Measurements from ENCODE around the gene CABLES1. TPM values are rescaled to one million over a fixed set of nuclear protein-coding genes. Genes with fewer than 3 reads are reported as not detected.

The CABLES1 gene
- total and polyA plus RNA-seq, 2 experiments from 2014 or later: 3.8 to 4.1 TPM

DNA sequence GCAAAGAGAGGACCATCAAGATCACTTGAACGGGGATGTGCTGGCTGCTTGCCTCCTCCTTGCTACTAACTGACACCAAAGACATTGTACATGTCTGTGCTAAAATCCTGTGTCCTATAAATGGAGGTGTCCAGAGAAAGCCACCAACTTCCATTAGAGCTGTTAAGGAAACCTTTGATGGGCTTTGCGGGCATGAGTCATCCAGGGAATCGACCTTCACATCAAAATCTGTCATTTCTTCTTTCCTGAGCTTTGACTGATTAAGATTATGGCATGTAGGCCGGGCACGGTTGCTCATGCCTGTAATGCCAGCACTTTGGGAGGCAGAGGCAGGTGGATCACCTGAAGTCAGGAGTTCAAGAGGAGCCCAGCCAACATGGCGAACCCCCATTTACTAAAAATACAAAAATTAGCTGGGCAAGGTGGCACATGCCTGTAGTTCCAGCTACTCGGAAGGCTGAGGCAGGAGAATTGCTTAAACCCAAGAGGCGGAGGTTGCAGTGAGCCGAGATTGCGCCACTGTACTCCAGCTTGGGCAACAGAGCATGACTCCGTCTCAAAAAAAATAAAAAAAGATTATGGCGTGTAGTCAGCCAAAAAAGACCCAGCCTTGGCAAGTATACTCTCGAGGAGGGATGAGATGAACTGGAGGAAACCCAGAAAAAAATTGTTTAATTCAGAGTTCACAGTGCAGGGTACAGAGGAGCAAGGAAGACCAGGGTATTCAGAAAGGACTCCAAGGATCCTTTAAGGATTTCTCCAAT is 115.8 kb downstream of the CABLES1 start:
- TF ChIP-seq, protein P1, sequence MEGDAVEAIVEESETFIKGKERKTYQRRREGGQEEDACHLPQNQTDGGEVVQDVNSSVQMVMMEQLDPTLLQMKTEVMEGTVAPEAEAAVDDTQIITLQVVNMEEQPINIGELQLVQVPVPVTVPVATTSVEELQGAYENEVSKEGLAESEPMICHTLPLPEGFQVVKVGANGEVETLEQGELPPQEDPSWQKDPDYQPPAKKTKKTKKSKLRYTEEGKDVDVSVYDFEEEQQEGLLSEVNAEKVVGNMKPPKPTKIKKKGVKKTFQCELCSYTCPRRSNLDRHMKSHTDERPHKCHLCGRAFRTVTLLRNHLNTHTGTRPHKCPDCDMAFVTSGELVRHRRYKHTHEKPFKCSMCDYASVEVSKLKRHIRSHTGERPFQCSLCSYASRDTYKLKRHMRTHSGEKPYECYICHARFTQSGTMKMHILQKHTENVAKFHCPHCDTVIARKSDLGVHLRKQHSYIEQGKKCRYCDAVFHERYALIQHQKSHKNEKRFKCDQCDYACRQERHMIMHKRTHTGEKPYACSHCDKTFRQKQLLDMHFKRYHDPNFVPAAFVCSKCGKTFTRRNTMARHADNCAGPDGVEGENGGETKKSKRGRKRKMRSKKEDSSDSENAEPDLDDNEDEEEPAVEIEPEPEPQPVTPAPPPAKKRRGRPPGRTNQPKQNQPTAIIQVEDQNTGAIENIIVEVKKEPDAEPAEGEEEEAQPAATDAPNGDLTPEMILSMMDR (IDR thresholded peaks at IDR 0.05; ENCODE audit: low read depth, low read length): no peak
- H3K27ac ChIP-seq: no peak overlapping the region
- DNase-seq (ENCODE audit: low read depth in 1 of 2, low spot score in 1 of 2): peak in 1 of 2 donors; percentile 86
- H3K27me3 ChIP-seq: no peaks in the 10 kb centered on the region
- no peaks in the 10 kb centered on the region for H3K9me3 ChIP-seq (ENCODE audit: low read depth)
- no peaks in the 10 kb centered on the region for H3K4me1 ChIP-seq (ENCODE audit: low read depth)
- no peaks in the 10 kb centered on the region for H3K36me3 ChIP-seq
- H3K4me3 ChIP-seq: no peak overlapping the region

DNA sequence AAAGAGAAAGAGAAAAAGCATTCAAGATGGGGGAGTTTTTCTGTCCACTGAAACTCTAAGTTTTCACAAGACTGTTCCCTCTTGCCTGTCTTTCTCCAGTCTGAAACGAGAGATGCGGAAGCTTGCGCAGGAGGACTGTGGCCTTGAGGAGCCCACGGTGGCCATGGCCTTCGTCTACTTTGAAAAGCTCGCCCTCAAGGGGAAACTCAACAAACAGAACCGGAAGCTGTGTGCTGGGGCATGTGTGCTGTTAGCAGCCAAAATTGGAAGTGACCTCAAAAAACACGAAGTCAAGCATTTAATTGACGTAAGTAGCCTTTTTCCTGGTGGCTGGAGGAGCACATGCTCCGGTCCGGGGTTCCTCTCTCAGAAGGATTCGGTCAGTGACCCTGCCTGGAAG is 118.3 kb downstream of the CABLES1 start:
- TF ChIP-seq, protein P1 (IDR thresholded peaks at IDR 0.05; ENCODE audit: low read depth, low read length): no peak
- no peak overlapping the region for H3K27ac ChIP-seq
- H3K36me3 ChIP-seq: no peaks in the 10 kb centered on the region
- peaks cover 9% of the 10 kb centered on the region for H3K4me1 ChIP-seq (ENCODE audit: low read depth)
- H3K27me3 ChIP-seq: no peaks in the 10 kb centered on the region
- H3K9me3 ChIP-seq (ENCODE audit: low read depth): no peaks in the 10 kb centered on the region
- no peak for DNase-seq (ENCODE audit: low read depth in 1 of 2, low spot score in 1 of 2)
- H3K4me3 ChIP-seq: no peak overlapping the region

DNA sequence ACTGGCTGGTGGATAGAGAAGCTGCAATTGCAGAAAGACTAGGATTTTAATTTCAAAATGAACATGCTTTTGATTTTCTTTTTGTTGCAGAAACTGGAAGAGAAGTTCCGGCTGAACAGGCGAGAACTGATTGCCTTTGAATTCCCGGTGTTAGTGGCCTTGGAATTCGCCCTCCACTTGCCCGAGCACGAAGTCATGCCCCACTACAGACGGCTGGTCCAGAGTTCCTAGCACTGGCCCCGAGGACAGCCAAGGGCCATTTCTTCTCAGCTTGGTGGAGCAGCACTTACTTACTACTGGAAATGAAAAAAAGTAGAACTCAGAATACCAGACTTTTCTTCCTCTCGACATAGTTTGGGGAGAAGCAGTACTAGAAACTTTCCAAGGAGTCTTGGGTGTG is 121.9 kb downstream of the CABLES1 start:
- H3K9me3 ChIP-seq (ENCODE audit: low read depth): no peaks in the 10 kb centered on the region
- H3K36me3 ChIP-seq: no peaks in the 10 kb centered on the region
- no peak overlapping the region for H3K4me3 ChIP-seq
- TF ChIP-seq, protein P1 (IDR thresholded peaks at IDR 0.05; ENCODE audit: low read depth, low read length): no peak
- H3K27me3 ChIP-seq: no peaks in the 10 kb centered on the region
- no peak overlapping the region for H3K27ac ChIP-seq
- H3K4me1 ChIP-seq (ENCODE audit: low read depth): peaks cover 33% of the 10 kb centered on the region
- DNase-seq (ENCODE audit: low read depth in 1 of 2, low spot score in 1 of 2): no peak

DNA sequence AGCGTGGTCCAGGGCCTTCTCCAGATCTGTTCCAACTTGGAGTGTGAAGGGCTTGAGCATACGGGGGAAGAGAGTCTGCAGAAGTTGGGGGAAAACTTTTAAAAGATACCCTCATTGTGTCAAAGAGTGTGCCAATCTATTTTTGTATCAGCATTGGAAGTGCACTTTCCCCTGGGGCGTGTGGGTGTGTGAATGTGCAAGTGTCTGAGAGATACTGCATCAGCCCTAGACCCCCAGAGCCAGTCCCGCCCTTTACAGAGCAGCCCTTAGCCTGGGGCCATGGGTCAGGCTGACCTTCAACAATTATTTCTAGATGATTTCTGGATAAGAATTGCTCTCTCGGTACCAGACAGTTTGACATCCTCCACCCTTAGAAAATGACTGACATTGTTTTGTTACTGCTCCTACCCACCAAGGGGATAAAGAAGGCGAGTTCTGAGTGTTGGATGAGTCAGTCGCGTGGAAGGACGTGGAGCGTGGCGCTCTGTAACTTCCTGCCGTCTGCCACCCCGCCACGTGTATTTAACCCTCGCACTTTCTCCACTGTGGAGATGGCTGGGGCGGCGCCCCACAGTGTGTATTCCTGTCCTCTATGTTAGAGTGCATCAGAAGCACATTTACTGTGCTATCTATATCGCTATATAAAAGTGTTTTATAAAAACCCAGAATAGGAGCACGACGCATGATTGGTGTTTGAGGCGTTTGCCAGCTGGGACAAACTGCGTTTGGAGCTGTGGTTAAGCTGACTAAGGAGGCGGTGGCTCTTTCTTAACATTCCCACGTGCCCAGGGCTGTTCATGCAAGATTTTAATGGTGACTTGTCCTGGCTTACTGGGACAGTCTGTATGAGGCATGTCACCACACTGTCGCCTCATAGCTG is 122.6 kb downstream of the CABLES1 start:
- H3K9me3 ChIP-seq (ENCODE audit: low read depth): no peaks in the 10 kb centered on the region
- H3K27ac ChIP-seq: peak overlapping the region; percentile 93
- TF ChIP-seq, protein P1 (IDR thresholded peaks at IDR 0.05; ENCODE audit: low read depth, low read length): no peak
- no peaks in the 10 kb centered on the region for H3K27me3 ChIP-seq
- H3K4me1 ChIP-seq (ENCODE audit: low read depth): peaks cover 33% of the 10 kb centered on the region
- DNase-seq (ENCODE audit: low read depth in 1 of 2, low spot score in 1 of 2): peak in 1 of 2 donors; percentile 65
- no peak overlapping the region for H3K4me3 ChIP-seq
- H3K36me3 ChIP-seq: no peaks in the 10 kb centered on the region

DNA sequence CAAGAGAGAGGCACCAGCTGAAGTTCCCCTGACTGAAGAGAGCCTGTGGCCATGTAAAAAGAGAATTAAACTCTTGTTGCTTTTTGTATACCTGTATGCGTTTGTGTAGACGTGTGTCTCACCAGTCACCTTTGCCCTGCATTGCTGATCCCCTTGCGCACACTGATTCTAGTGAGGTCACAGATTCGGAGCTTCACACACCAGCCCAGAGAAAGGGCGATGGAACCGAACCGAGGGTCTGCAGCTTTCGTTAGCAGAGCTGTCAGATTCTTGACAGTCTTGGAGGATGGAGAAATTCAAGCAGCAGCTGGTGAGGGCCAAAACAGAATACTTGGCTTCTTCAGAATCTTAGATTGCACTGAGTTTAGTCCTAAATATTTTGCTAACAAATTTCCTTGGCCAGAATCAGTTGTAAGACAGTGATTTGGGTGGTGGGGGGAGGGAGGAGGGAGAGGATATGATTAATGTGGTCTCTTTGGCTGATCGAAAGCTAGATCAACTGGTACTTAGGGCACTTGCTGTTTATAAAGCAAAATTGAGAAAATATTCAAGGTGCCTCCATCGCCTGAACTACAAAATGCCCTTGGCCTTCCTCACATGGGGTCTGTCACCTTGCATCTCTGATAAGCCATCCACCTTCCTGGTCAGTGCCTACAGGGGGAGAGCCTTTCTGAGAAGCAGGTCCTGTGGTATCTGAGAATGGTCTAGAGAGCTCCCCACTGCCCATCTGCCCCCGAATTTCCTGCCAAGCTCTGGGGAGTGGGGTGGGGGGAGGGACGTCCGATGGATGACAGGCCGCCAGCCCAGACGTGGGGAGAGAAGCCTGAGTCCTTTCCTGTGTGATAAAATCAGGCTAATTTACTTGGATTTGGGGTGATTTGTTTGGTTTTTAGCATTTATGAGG is 123.5 kb downstream of the CABLES1 start:
- Histone ChIP-seq H3K4me1 (ENCODE audit: low read depth) (peaks cover 33% of the 10 kb centered on the region), H3K27me3 (no peaks in the 10 kb centered on the region), H3K36me3 (no peaks in the 10 kb centered on the region), H3K9me3 (ENCODE audit: low read depth) (no peaks in the 10 kb centered on the region), H3K27ac (peak overlapping the region; percentile 93), H3K4me3 (no peak overlapping the region)
- TF ChIP-seq, protein P1 (IDR thresholded peaks at IDR 0.05; ENCODE audit: low read depth, low read length): no peak
- no peak for DNase-seq (ENCODE audit: low read depth in 1 of 2, low spot score in 1 of 2)
